AG08395 (cell line): ENCODE data around the gene EMD.
A peak's percentile ranks its signal among the peaks of the same experiment; 100 is the strongest.
"Not testable (repeated sequence)": the region's sequence is repeated elsewhere in the genome, so short reads cannot be mapped to it uniquely, and the experiment has no call there.

Source experiments
- DNase-seq: peaks from one replicate; pipeline ENCODE4 v3.0.0; 2012; ENCODE audit warnings: mixed read lengths, low spot score

The EMD gene

GRCh38 chrX:154371017-154371788 is 7.9 kb upstream of the EMD start:
- DNase-seq: peak; percentile 68

- no peak for DNase-seq
Measured at GRCh38 chrX:154371789-154372300, 7.2 kb upstream of the EMD start.

GRCh38 chrX:154372612-154373022 is 6.5 kb upstream of the EMD start:
- DNase-seq: peak; percentile 27

GRCh38 chrX:154373340-154374306 is 5.5 kb upstream of the EMD start:
- peak; percentile 43 for DNase-seq

- no peak for DNase-seq
Measured at GRCh38 chrX:154374313-154375155, 4.6 kb upstream of the EMD start, which contains the start of gene FLNA. Gene FLNA, minus strand, starts transcription at chrX:154374634. Its CDS starts 3,389 bp downstream, at chrX:154371245.

- no peak for DNase-seq
Measured at GRCh38 chrX:154375156-154375504, 4.0 kb upstream of the EMD start.

GRCh38 chrX:154376774-154377173 is 2.3 kb upstream of the EMD start:
- no peak for DNase-seq

GRCh38 chrX:154378059-154378798 is 866 bp upstream of the EMD start:
- DNase-seq: no peak

- no peak for DNase-seq
Measured at GRCh38 chrX:154379569-154379951, 465 bp downstream of the EMD start.

- DNase-seq: no peak
Measured at GRCh38 chrX:154380153-154380552, 1.1 kb downstream of the EMD start.

- no peak for DNase-seq
Measured at GRCh38 chrX:154380787-154381186, 1.7 kb downstream of the EMD start.

- no peak for DNase-seq
Measured at GRCh38 chrX:154381271-154381670, 2.2 kb downstream of the EMD start.

GRCh38 chrX:154382483-154383069 is 3.5 kb downstream of the EMD start:
- no peak for DNase-seq

GRCh38 chrX:154383359-154384283 is 4.5 kb downstream of the EMD start:
- DNase-seq: no peak

GRCh38 chrX:154384284-154384892 is 5.3 kb downstream of the EMD start:
- no peak for DNase-seq

- not testable (repeated sequence) for DNase-seq
Measured at GRCh38 chrX:154388094-154388493, 9.0 kb downstream of the EMD start.

- not testable (repeated sequence) for DNase-seq
Measured at GRCh38 chrX:154388649-154389048, 9.6 kb downstream of the EMD start.

- not testable (repeated sequence) for DNase-seq
Measured at GRCh38 chrX:154389812-154390747, 11.0 kb downstream of the EMD start.
